ENCODE data around the gene TAS2R4. TPM values are rescaled to one million over a fixed set of nuclear protein-coding genes. Genes with fewer than 3 reads are reported as not detected.

Gene TAS2R4
- polyA plus RNA-seq, 1 of the 3 experiments (the other 2 are of a cell fraction) = 0.18 TPM

- H3K4me1 ChIP-seq (ENCODE audit: control insufficient read depth in 1 of 2, insufficient read depth in 2 of 2, low read depth in 1 of 2, low read length in 1 of 2) = no peaks in the 10 kb centered on the region
- H4K20me1 ChIP-seq (ENCODE audit: insufficient read depth) = no peaks in the 10 kb centered on the region
- POLR2A ChIA-PET = no interaction called here
- H2AFZ ChIP-seq (ENCODE audit: low read depth) = no peak within 1 kb of the TSS
- WGBS (ENCODE audit: low lambda C conversion rate) = 76% methylated on average over 5 of the region's 5 CpGs
- H3K36me3 ChIP-seq (replicated peaks in 1 of 2; ENCODE audit: control insufficient read depth in 1 of 2, insufficient read depth in 2 of 2, low read length in 1 of 2) = peaks cover 0 to 7% of the 10 kb centered on the region in 2 experiments
- H3K9me2 ChIP-seq = no peaks in the 10 kb centered on the region
- CTCF ChIA-PET = interaction anchor here (1.2 kb wide), 1 partner anchor 414 kb away, joined by 3 read pairs; no protein-coding TSS in a partner anchor
- TF ChIP-seq RFX5 (IDR thresholded peaks at IDR 0.05; ENCODE audit: low read length) = no peak
- no peak for TF ChIP-seq YY1 (IDR thresholded peaks at IDR 0.05; ENCODE audit: low read depth)
- TF ChIP-seq EP300 (IDR thresholded peaks at IDR 0.05; ENCODE audit: borderline replicate concordance in 1 of 2, low read depth in 1 of 2, low read length in 1 of 2) = no peak
- no peak for TF ChIP-seq USF1 (IDR thresholded peaks at IDR 0.05; ENCODE audit: borderline replicate concordance, low read depth)
- no peak for TF ChIP-seq NRF1 (IDR thresholded peaks at IDR 0.05; ENCODE audit: low read depth, low read length)
- TF ChIP-seq GATA2 (CRISPR knock-in tag; IDR thresholded peaks at IDR 0.05) = no peak
- TF ChIP-seq MAX (IDR thresholded peaks at IDR 0.05; ENCODE audit: low read depth) = no peak
- no peak for TF ChIP-seq FOSL2 (IDR thresholded peaks at IDR 0.05; ENCODE audit: borderline replicate concordance, low read depth)
- no peak for TF ChIP-seq USF2 (IDR thresholded peaks at IDR 0.05; ENCODE audit: borderline replicate concordance, low read depth, low read length)
- no peaks in the 10 kb centered on the region for H3K9me3 ChIP-seq
- H3K27me3 ChIP-seq (ENCODE audit: insufficient read depth) = no peaks in the 10 kb centered on the region
- no peaks in the 10 kb centered on the region for H3K79me2 ChIP-seq (ENCODE audit: insufficient read depth)
- H3K4me2 ChIP-seq = no peak within 1 kb of the TSS
- H3F3A ChIP-seq (replicated peaks; ENCODE audit: insufficient read depth) = no peaks in the 10 kb centered on the region
- DNase-seq = no peak
- H3K27ac ChIP-seq (ENCODE audit: low read depth in 2 of 2, low read length in 1 of 2) = no peak within 1 kb of the TSS
- no peak within 1 kb of the TSS for H3K4me3 ChIP-seq (ENCODE audit: low read depth in 2 of 2, low read length in 1 of 2)
- no peak within 1 kb of the TSS for H3K9ac ChIP-seq
Measured at GRCh38 chr7:141789917-141790316, 13.4 kb downstream of the TAS2R4 start, which contains the start of gene TAS2R5. Gene TAS2R5, plus strand, starts transcription at chr7:141790217. Its CDS starts 145 bp downstream, at chr7:141790362.

- H3F3A ChIP-seq (replicated peaks; ENCODE audit: insufficient read depth) = no peaks in the 10 kb centered on the region
- ChIA-PET CTCF (no interaction called here), POLR2A (no interaction called here)
- H3K79me2 ChIP-seq (ENCODE audit: insufficient read depth) = no peaks in the 10 kb centered on the region
- no peaks in the 10 kb centered on the region for H3K27me3 ChIP-seq (ENCODE audit: insufficient read depth)
- H3K4me1 ChIP-seq (ENCODE audit: control insufficient read depth in 1 of 2, insufficient read depth in 2 of 2, low read depth in 1 of 2, low read length in 1 of 2) = no peaks in the 10 kb centered on the region
- WGBS (ENCODE audit: low lambda C conversion rate) = 74% methylated on average over 2 of the region's 2 CpGs
- H2AFZ ChIP-seq (ENCODE audit: low read depth) = no peak overlapping the region
- peaks cover 0 to 7% of the 10 kb centered on the region in 2 experiments for H3K36me3 ChIP-seq (replicated peaks in 1 of 2; ENCODE audit: control insufficient read depth in 1 of 2, insufficient read depth in 2 of 2, low read length in 1 of 2)
- H3K4me3 ChIP-seq (ENCODE audit: low read depth in 2 of 2, low read length in 1 of 2) = no peak overlapping the region
- H3K9me3 ChIP-seq = no peaks in the 10 kb centered on the region
- no peak overlapping the region for H3K9ac ChIP-seq
- no peak for DNase-seq
- H4K20me1 ChIP-seq (ENCODE audit: insufficient read depth) = no peaks in the 10 kb centered on the region
- no peaks in the 10 kb centered on the region for H3K9me2 ChIP-seq
- H3K27ac ChIP-seq (ENCODE audit: low read depth in 2 of 2, low read length in 1 of 2) = no peak overlapping the region
- H3K4me2 ChIP-seq = no peak overlapping the region
- TF ChIP-seq FOXJ3 (CRISPR knock-in tag; IDR thresholded peaks at IDR 0.05) = no peak
- TF ChIP-seq CTCF (IDR thresholded peaks at IDR 0.05) = no peak
- TF ChIP-seq RAD21 (IDR thresholded peaks at IDR 0.05; ENCODE audit: low read length) = no peak
- TF ChIP-seq REST (IDR thresholded peaks at IDR 0.05; ENCODE audit: low read depth, low read length) = no peak
- no peak for TF ChIP-seq PBX3 (IDR thresholded peaks at IDR 0.05)
- no peak for TF ChIP-seq EZH2phosphoT487 (IDR thresholded peaks at IDR 0.05; ENCODE audit: borderline replicate concordance, low read depth)
- TF ChIP-seq USF2 (IDR thresholded peaks at IDR 0.05; ENCODE audit: borderline replicate concordance, low read depth, low read length) = no peak
- no peak for TF ChIP-seq NFIC (IDR thresholded peaks at IDR 0.05; ENCODE audit: borderline replicate concordance)
Measured at GRCh38 chr7:141792526-141792925, 16.1 kb downstream of the TAS2R4 start.
